Measurements from ENCODE around the gene PRKCZ. TPM values are rescaled to one million over a fixed set of nuclear protein-coding genes. Genes with fewer than 3 reads are reported as not detected.

PRKCZ gene
- polyA plus RNA-seq, 1 of the 3 experiments (the other 2 are of a cell fraction): 24.2 TPM

DNA sequence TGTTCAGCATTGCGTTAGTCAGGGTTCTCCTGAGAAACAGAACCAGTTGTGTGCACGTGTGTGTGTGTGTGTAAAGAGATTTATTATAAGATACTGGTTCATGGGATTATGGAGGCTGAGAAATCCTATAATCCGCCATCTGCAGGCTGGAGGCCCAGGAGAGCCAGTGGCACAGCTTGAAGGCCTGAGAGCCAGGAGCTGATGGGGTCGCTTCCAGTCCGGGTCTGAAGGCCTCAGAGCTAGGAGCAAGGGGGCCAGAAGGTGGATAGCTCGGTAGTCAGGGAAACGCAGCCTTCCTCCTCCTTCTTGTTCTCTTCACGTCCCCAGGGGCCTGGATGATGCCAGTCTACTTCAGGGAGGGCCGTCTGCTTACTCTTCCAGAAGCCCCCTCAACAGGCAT lies 106.7 kb downstream of the PRKCZ start:
- Histone ChIP-seq H3K4me2 (no peak overlapping the region), H2AFZ (ENCODE audit: low read depth) (no peak overlapping the region), H3F3A (replicated peaks; ENCODE audit: insufficient read depth) (no peaks in the 10 kb centered on the region), H3K9me2 (no peaks in the 10 kb centered on the region), H3K36me3 (replicated peaks in 1 of 2; ENCODE audit: control insufficient read depth in 1 of 2, insufficient read depth in 2 of 2, low read length in 1 of 2) (peaks cover 0 to 4% of the 10 kb centered on the region in 2 experiments), H3K79me2 (ENCODE audit: insufficient read depth) (no peaks in the 10 kb centered on the region), H3K4me3 (ENCODE audit: low read depth in 2 of 2, low read length in 1 of 2) (no peak overlapping the region), H3K9me3 (no peaks in the 10 kb centered on the region), H3K9ac (no peak overlapping the region), H3K27ac (ENCODE audit: low read depth in 2 of 2, low read length in 1 of 2) (no peak overlapping the region), H3K4me1 (ENCODE audit: control insufficient read depth in 1 of 2, insufficient read depth in 2 of 2, low read depth in 1 of 2, low read length in 1 of 2) (no peaks in the 10 kb centered on the region), H3K27me3 (ENCODE audit: insufficient read depth) (no peaks in the 10 kb centered on the region), H4K20me1 (ENCODE audit: insufficient read depth) (no peaks in the 10 kb centered on the region)
- POLR2A ChIA-PET: no interaction called here
- TF ChIP-seq, protein P1, sequence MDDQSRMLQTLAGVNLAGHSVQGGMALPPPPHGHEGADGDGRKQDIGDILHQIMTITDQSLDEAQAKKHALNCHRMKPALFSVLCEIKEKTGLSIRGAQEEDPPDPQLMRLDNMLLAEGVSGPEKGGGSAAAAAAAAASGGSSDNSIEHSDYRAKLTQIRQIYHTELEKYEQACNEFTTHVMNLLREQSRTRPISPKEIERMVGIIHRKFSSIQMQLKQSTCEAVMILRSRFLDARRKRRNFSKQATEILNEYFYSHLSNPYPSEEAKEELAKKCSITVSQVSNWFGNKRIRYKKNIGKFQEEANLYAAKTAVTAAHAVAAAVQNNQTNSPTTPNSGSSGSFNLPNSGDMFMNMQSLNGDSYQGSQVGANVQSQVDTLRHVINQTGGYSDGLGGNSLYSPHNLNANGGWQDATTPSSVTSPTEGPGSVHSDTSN (IDR thresholded peaks at IDR 0.05): no peak
- no peak for TF ChIP-seq POLR2AphosphoS5 (IDR thresholded peaks at IDR 0.05; ENCODE audit: low read depth, low read length)
- TF ChIP-seq, protein P2, sequence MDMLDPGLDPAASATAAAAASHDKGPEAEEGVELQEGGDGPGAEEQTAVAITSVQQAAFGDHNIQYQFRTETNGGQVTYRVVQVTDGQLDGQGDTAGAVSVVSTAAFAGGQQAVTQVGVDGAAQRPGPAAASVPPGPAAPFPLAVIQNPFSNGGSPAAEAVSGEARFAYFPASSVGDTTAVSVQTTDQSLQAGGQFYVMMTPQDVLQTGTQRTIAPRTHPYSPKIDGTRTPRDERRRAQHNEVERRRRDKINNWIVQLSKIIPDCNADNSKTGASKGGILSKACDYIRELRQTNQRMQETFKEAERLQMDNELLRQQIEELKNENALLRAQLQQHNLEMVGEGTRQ (IDR thresholded peaks at IDR 0.05; ENCODE audit: borderline replicate concordance, low read depth, low read length): no peak
- TF ChIP-seq FOXJ3 (CRISPR knock-in tag; IDR thresholded peaks at IDR 0.05): no peak
- TF ChIP-seq TAF1 (IDR thresholded peaks at IDR 0.05; ENCODE audit: borderline replicate concordance, low read depth, low read length): no peak
- TF ChIP-seq, protein P3, sequence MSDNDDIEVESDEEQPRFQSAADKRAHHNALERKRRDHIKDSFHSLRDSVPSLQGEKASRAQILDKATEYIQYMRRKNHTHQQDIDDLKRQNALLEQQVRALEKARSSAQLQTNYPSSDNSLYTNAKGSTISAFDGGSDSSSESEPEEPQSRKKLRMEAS (IDR thresholded peaks at IDR 0.05; ENCODE audit: low read depth): no peak
- TF ChIP-seq EP300 (IDR thresholded peaks at IDR 0.05; ENCODE audit: borderline replicate concordance in 1 of 2, low read depth in 1 of 2, low read length in 1 of 2): no peak
- no peak for DNase-seq
- 80% methylated on average over 8 of the region's 9 CpGs for WGBS (ENCODE audit: low lambda C conversion rate)
- CTCF ChIA-PET: interaction anchor here (0.7 to 5.5 kb wide), 4 partner anchors 17 to 25 kb away, joined by 3 to 36 read pairs (median 4); no protein-coding TSS in a partner anchor

DNA sequence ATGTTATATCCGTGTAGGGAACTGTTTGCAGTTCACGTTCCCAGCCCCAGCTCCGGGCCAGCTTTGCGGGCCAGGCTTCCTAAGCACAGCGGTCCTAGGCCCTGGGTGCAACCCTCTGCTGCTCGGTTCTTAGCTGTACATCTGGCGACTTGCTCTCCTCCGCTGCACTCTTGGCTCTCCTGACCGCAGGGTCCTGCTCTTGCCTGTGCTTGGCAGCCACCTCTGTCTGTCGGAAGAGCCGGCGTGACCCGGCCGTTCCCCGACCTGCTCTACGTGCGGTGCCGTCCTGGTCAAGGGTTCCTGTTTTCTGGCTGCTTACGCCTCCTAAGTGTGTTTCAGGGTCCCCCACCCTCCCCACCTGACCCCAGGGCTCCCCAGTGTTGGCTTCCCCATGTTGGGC lies 107.6 kb downstream of the PRKCZ start:
- no peak overlapping the region for H2AFZ ChIP-seq (ENCODE audit: low read depth)
- H3K4me1 ChIP-seq (ENCODE audit: control insufficient read depth in 1 of 2, insufficient read depth in 2 of 2, low read depth in 1 of 2, low read length in 1 of 2): no peaks in the 10 kb centered on the region
- POLR2A ChIA-PET: no interaction called here
- H3K4me2 ChIP-seq: no peak overlapping the region
- 91% methylated on average over 18 of the region's 19 CpGs for WGBS (ENCODE audit: low lambda C conversion rate)
- H3K9me3 ChIP-seq: no peaks in the 10 kb centered on the region
- no peaks in the 10 kb centered on the region for H3K9me2 ChIP-seq
- no peak overlapping the region for H3K9ac ChIP-seq
- no peak overlapping the region for H3K4me3 ChIP-seq (ENCODE audit: low read depth in 2 of 2, low read length in 1 of 2)
- no peak for DNase-seq
- H3K27ac ChIP-seq (ENCODE audit: low read depth in 2 of 2, low read length in 1 of 2): no peak overlapping the region
- CTCF ChIA-PET: interaction anchor here (1.0 to 5.5 kb wide), 2 partner anchors 16 to 18 kb away, joined by 3 to 36 read pairs; no protein-coding TSS in a partner anchor
- H3K36me3 ChIP-seq (replicated peaks in 1 of 2; ENCODE audit: control insufficient read depth in 1 of 2, insufficient read depth in 2 of 2, low read length in 1 of 2): peaks cover 0 to 4% of the 10 kb centered on the region in 2 experiments
- H4K20me1 ChIP-seq (ENCODE audit: insufficient read depth): no peaks in the 10 kb centered on the region
- no peak for TF ChIP-seq EZH2phosphoT487 (IDR thresholded peaks at IDR 0.05; ENCODE audit: borderline replicate concordance, low read depth)
- TF ChIP-seq, protein P3 (IDR thresholded peaks at IDR 0.05; ENCODE audit: low read depth): no peak
- no peak for TF ChIP-seq GATA2 (CRISPR knock-in tag; IDR thresholded peaks at IDR 0.05)
- TF ChIP-seq JUND (IDR thresholded peaks at IDR 0.05): no peak
- no peak for TF ChIP-seq EP300 (IDR thresholded peaks at IDR 0.05; ENCODE audit: borderline replicate concordance in 1 of 2, low read depth in 1 of 2, low read length in 1 of 2)
- TF ChIP-seq TAF1 (IDR thresholded peaks at IDR 0.05; ENCODE audit: borderline replicate concordance, low read depth, low read length): no peak
- no peak for TF ChIP-seq SMC3 (IDR thresholded peaks at IDR 0.05; ENCODE audit: low read depth, low read length)
- no peak for TF ChIP-seq GABPA (IDR thresholded peaks at IDR 0.05; ENCODE audit: low read depth)
- no peak for TF ChIP-seq POLR2AphosphoS5 (IDR thresholded peaks at IDR 0.05; ENCODE audit: low read depth, low read length)
- TF ChIP-seq RFX5 (IDR thresholded peaks at IDR 0.05; ENCODE audit: low read length): no peak
- TF ChIP-seq FOXM1 (IDR thresholded peaks at IDR 0.05; ENCODE audit: low read depth): no peak
- TF ChIP-seq YY1 (IDR thresholded peaks at IDR 0.05; ENCODE audit: low read depth): no peak
- TF ChIP-seq FOSL2 (IDR thresholded peaks at IDR 0.05; ENCODE audit: borderline replicate concordance, low read depth): no peak
- no peaks in the 10 kb centered on the region for H3F3A ChIP-seq (replicated peaks; ENCODE audit: insufficient read depth)
- no peaks in the 10 kb centered on the region for H3K27me3 ChIP-seq (ENCODE audit: insufficient read depth)
- no peaks in the 10 kb centered on the region for H3K79me2 ChIP-seq (ENCODE audit: insufficient read depth)

Measured in SK-N-SH (cell line).